Left ventricle myocardium inferior (tissue), 1 donor: ENCODE data around the gene RNASE12. TPM values are rescaled to one million over a fixed set of nuclear protein-coding genes. Genes with fewer than 3 reads are reported as not detected.
"Not testable (repeated sequence)": the region's sequence is repeated elsewhere in the genome, so short reads cannot be mapped to it uniquely, and the experiment has no call there.

Source experiments
- DNase-seq: peaks from one replicate; pipeline ENCODE4 v3.0.0-alpha.2; 2020
- H3K27ac ChIP-seq: fragments of 200-600 bp; replicated peaks from 2 replicates; pipeline ENCODE4 v1.8.0; 2021
- H3K27me3 ChIP-seq: fragments of 200-600 bp; 2 replicates; pipeline ENCODE4 v1.8.0; 2021; ENCODE audit warnings: low read depth
- H3K36me3 ChIP-seq: fragments of 200-600 bp; 2 replicates; pipeline ENCODE4 v1.8.0; 2021
- H3K4me1 ChIP-seq: fragments of 200-600 bp; 2 replicates; pipeline ENCODE4 v1.8.0; 2021
- H3K4me3 ChIP-seq: fragments of 200-600 bp; 2 replicates; pipeline ENCODE4 v1.8.0; 2021; ENCODE audit warnings: mild to moderate bottlenecking, moderate library complexity
- H3K9me3 ChIP-seq: fragments of 200-600 bp; replicated peaks from 2 replicates; pipeline ENCODE4 v1.8.0; 2021
- CTCF ChIP-seq: fragments of 200-600 bp; IDR thresholded peaks from 2 replicates; pipeline ENCODE4 v1.8.0; 2021; ENCODE audit warnings: antibody characterized with exemption, mild to moderate bottlenecking, borderline replicate concordance
- intact Hi-C: fragments of 100-400 bp; cut with micrococcal nuclease; formaldehyde crosslinking; loops from one replicate; pipeline ENCODE4 v1.11.0; 2022
- total RNA-seq: library from RNA; stranded (reverse); fragmentation: NEBNext Ultra II Directional; extraction: Animal tissue kit (Norgen Biotek cat#: 25700); gene quantifications from one replicate; pipeline ENCODE4 v1.2.1, GENCODE V29; 2021
- donor health status: DM: no; HTN: yes; CAD: no; lungs with severe emphysema.

Gene RNASE12
- total RNA-seq, 1 donor from 2014 or later = not detected

- Histone ChIP-seq H3K4me1 (no peaks in the 10 kb centered on the region), H3K36me3 (no peaks in the 10 kb centered on the region)
- intact Hi-C loops = loop anchor here (10.0 kb wide), 1 partner anchor 187 kb away; the partner anchor contains the start of gene TEP1
Observed at GRCh38 chr14:20601522-20601921, 10.3 kb upstream of the RNASE12 start.

GRCh38 chr14:20597108-20597507, 5.9 kb upstream of the RNASE12 start:
- Histone ChIP-seq H3K27me3 (peaks cover 8% of the 10 kb centered on the region), H3K4me1 (no peaks in the 10 kb centered on the region), H3K27ac (no peak overlapping the region), H3K9me3 (no peaks in the 10 kb centered on the region), H3K4me3 (no peak overlapping the region), H3K36me3 (no peaks in the 10 kb centered on the region)
- intact Hi-C loops = no loop called here
- no peak for DNase-seq
- no peak for TF ChIP-seq CTCF

More at GRCh38 chr14:20601522-20601921, 10.3 kb upstream of the RNASE12 start:
- no peak overlapping the region for H3K4me3 ChIP-seq
- no peak for DNase-seq
- H3K9me3 ChIP-seq = no peaks in the 10 kb centered on the region
- H3K27me3 ChIP-seq = no peaks in the 10 kb centered on the region
- no peak for TF ChIP-seq CTCF
- H3K27ac ChIP-seq = no peak overlapping the region

- H3K4me3 ChIP-seq, H3K4me1 ChIP-seq, H3K27me3 ChIP-seq, DNase-seq, H3K9me3 ChIP-seq, H3K27ac ChIP-seq, intact Hi-C loops, H3K36me3 ChIP-seq: not testable (repeated sequence)
Observed at GRCh38 chr14:20595726-20596125, 4.5 kb upstream of the RNASE12 start.

GRCh38 chr14:20592574-20592973, 1.4 kb upstream of the RNASE12 start:
- no peak for TF ChIP-seq CTCF
- no peaks in the 10 kb centered on the region for H3K9me3 ChIP-seq
- H3K36me3 ChIP-seq = no peaks in the 10 kb centered on the region
- no peak overlapping the region for H3K4me3 ChIP-seq
- no peak for DNase-seq
- H3K4me1 ChIP-seq = no peaks in the 10 kb centered on the region
- peaks cover 8% of the 10 kb centered on the region for H3K27me3 ChIP-seq
- intact Hi-C loops = no loop called here
- no peak overlapping the region for H3K27ac ChIP-seq

GRCh38 chr14:20587489-20588154, 3.6 kb downstream of the RNASE12 start, which contains the start of gene RNASE11:
Gene RNASE11 (minus strand): TSS chr14:20588001.
- H3K4me1 ChIP-seq = no peaks in the 10 kb centered on the region
- no peak for TF ChIP-seq CTCF
- no peak within 1 kb of the TSS for H3K27ac ChIP-seq
- no peaks in the 10 kb centered on the region for H3K36me3 ChIP-seq
- H3K9me3 ChIP-seq = no peaks in the 10 kb centered on the region
- no peak for DNase-seq
- H3K27me3 ChIP-seq = peaks cover 15% of the 10 kb centered on the region
- no peak within 1 kb of the TSS for H3K4me3 ChIP-seq
- intact Hi-C loops = no loop called here

GRCh38 chr14:20583908-20584307, 7.3 kb downstream of the RNASE12 start:
- intact Hi-C loops = no loop called here
- Histone ChIP-seq H3K9me3 (no peaks in the 10 kb centered on the region), H3K27me3 (peaks cover 15% of the 10 kb centered on the region), H3K4me1 (no peaks in the 10 kb centered on the region), H3K27ac (no peak overlapping the region), H3K4me3 (no peak overlapping the region), H3K36me3 (no peaks in the 10 kb centered on the region)
- no peak for DNase-seq
- no peak for TF ChIP-seq CTCF
